GM19455 (cell line): ENCODE measurements around the gene FAM219A.
"Not testable (repeated sequence)": the region's sequence is repeated elsewhere in the genome, so short reads cannot be mapped to it uniquely, and the experiment has no call there.

ENCODE experiments used
- ATAC-seq: cut with Tn5 transposase; IDR thresholded peaks from one replicate; pipeline ENCODE4 v1.9.1; 2021; ENCODE audit not compliant: unreplicated experiment

The FAM219A gene

GRCh38 chr9:34363619-34364351 lies 94.6 kb downstream of the FAM219A start:
- no peak for ATAC-seq

DNA sequence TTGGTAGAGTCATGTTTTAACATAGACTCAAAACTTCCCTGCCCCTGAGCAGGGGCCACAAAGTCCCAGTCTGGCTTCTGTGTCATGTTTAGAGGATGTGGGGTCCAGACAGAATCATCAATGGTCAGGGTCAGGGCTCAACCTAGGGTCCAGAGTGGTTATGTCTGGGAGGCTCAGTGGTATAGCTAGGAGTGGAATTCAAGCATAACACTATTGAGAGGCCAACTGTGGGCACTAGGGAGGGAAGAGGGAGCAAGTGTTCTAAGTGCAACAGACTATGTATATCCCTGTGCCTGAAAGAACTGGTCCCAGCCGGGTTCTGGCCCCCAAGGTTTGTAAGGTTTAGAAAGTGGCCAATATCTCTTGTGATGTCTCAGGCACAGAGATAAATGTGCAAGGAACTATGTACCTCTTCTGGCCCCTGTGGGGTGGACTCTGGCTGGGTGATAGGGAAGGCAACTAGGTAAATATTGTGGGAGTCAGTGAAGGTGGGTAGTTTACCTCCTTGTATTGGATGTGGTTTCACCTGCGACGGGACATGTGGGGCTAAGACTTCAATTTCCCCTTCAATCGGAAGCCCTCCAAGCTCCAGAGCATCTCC lies 95.7 kb downstream of the FAM219A start:
- no peak for ATAC-seq

- ATAC-seq = not testable (repeated sequence)
These were observed 105.4 kb downstream of the FAM219A start for GRCh38 chr9:34352957-34353356.

DNA sequence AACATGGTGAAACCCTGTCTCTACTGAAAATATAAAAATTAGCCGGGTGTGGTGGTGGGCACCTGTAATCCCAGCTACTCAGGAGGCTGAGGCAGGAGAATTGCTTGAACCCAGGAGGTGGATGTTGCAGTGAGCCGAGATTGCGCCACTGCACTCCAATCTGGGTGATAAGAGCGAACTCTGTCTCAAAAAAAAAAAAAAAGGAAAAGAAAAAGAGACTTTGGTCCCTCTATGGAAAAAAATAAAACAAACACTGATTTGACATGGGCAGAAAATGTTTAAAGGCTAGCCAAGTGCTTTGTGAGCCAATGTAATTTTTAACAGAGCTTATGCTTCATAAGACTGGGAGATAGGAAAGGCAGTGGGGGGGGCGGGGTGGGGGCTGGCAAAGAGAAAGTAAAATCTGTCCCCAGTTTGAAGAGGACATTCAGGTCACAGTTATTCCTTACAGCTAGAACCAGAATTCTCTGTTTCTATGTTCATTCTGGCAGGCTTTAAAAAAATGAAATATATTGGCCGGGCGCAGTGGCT lies 106.2 kb downstream of the FAM219A start:
- not testable (repeated sequence) for ATAC-seq

DNA sequence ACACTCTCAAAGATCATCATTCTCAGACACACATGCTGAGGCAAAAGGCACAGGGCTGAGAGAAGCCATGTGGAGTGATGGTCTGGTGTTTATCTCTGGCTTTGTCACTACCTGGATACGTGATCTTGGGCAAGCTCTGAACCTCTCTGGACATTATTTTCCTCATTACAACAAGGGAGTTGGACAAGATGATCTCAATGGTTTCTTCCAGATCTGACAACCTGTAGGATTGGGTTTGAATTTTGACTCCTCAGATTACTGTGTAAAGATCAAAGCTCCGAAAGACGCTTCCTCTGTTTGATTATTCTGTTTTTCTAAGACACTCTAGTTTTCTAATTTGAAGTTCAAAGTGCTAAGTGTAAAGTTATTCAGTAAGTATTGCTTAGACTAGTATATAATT lies 109.0 kb downstream of the FAM219A start:
- ATAC-seq = no peak
